ENCODE data around the gene SLC30A4.

GRCh38 chr15:45496658-45497057 lies 25.9 kb downstream of the SLC30A4 start:
- TF ChIP-seq GATA2 (IDR thresholded peaks at IDR 0.05; ENCODE audit: low read depth, low read length) = no peak
- TF ChIP-seq GATA3 (IDR thresholded peaks at IDR 0.05; ENCODE audit: low read depth, low read length) = no peak
